Activated CD4-positive, alpha-beta T cell treated with anti-CD3 and anti-CD28 coated beads, Interleukin-2, amount 50 U/mL, for 24 hours (primary cell): ENCODE measurements around the gene PADI6.
"Not testable (repeated sequence)": the region's sequence is repeated elsewhere in the genome, so short reads cannot be mapped to it uniquely, and the experiment has no call there.

ENCODE experiments used
- DNase-seq, 2 donors: peaks; one replicate each; pipeline ENCODE4 v3.0.0-alpha.2; 2020; ENCODE audit warnings: low read depth in 1 of 2, low spot score in 1 of 2

PADI6 gene

GRCh38 chr1:17404034-17404684, 32.2 kb downstream of the PADI6 start:
- no peak for DNase-seq

GRCh38 chr1:17404820-17405219, 32.8 kb downstream of the PADI6 start:
- no peak for DNase-seq

- DNase-seq = peak in 1 of 2 donors; percentile 15
Measured at GRCh38 chr1:17405898-17406759, 34.1 kb downstream of the PADI6 start.

- DNase-seq = not testable (repeated sequence)
Measured at GRCh38 chr1:17406760-17407475, 34.9 kb downstream of the PADI6 start.

- DNase-seq = not testable (repeated sequence)
Measured at GRCh38 chr1:17407786-17408514, 36.0 kb downstream of the PADI6 start.

GRCh38 chr1:17409391-17409811, 37.4 kb downstream of the PADI6 start:
- no peak for DNase-seq

- no peak for DNase-seq
Measured at GRCh38 chr1:17412093-17412870, 40.3 kb downstream of the PADI6 start.

GRCh38 chr1:17414022-17414421, 42.0 kb downstream of the PADI6 start:
- DNase-seq = no peak

GRCh38 chr1:17416389-17416788, 44.4 kb downstream of the PADI6 start:
- no peak for DNase-seq

- peak; percentile 40 to 56 for DNase-seq
Measured at GRCh38 chr1:17419626-17420328, 47.8 kb downstream of the PADI6 start.

GRCh38 chr1:17420391-17420918, 48.5 kb downstream of the PADI6 start:
- DNase-seq = no peak

- no peak for DNase-seq
Measured at GRCh38 chr1:17422461-17422860, 50.5 kb downstream of the PADI6 start.

GRCh38 chr1:17423781-17424245, 51.8 kb downstream of the PADI6 start:
- DNase-seq = no peak

GRCh38 chr1:17425806-17426600, 54.0 kb downstream of the PADI6 start:
- no peak for DNase-seq

GRCh38 chr1:17427696-17428660, 56.0 kb downstream of the PADI6 start:
- DNase-seq = no peak

- no peak for DNase-seq
Measured at GRCh38 chr1:17429183-17429582, 57.2 kb downstream of the PADI6 start.

GRCh38 chr1:17432412-17432811, 60.4 kb downstream of the PADI6 start:
- DNase-seq = no peak
